Epithelial cell of esophagus (primary cell): ENCODE results near the gene KCNA2.
A peak's percentile ranks its signal among the peaks of the same experiment; 100 is the strongest.

Source experiments
- DNase-seq: peaks from one replicate; pipeline ENCODE4 v3.0.0; 2010; ENCODE audit warnings: low read depth
- H3K4me3 ChIP-seq: 2 replicates; pipeline ENCODE4 v1.5.1; 2011; ENCODE audit warnings: mild to moderate bottlenecking, low read length, control low read depth
- TF ChIP-seq, protein P1 (sequence below): IDR thresholded peaks from 2 replicates; pipeline ENCODE4 v1.5.1; 2011; ENCODE audit warnings: low read depth, mild to moderate bottlenecking, low read length, control low read depth, inconsistent platforms; ENCODE audit not compliant: insufficient read depth; ENCODE audit errors: missing control alignments

Gene KCNA2

GRCh38 chr1:110643879-110644472 lies 37.8 kb upstream of the KCNA2 start:
- no peak for DNase-seq
- no peak overlapping the region for H3K4me3 ChIP-seq

DNA sequence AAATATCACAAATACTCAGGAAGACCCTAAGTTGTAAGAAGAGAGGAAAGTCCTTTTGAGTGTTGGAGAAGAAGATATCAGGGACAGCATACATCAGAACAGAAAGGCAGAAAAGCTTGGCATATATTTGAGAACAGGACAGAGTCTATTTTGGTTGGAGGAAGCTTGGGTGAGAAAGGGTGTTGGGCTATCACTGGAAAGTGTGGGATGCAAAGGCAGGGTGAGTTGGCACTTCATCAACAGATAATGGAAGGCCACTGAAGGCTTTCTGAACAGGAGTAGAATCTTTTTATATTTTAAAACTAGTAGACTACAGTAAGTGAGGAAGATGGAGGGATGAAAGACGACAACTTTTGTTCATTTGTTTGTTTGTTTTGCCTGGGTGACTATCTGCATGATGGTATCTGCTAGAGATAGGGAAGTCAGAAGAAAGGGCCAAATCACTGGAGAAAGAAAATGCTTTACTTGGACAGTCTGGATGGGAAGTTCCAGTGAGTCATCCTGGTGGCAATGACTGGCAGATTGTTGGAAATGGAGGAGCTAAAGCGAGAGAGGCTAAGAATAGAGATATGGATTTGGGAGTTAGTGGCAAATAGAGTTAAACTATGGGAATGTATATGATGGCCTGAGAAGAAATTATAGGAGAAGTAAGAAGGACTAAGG lies 33.7 kb upstream of the KCNA2 start:
- peak; percentile 21 for DNase-seq
- no peak overlapping the region for H3K4me3 ChIP-seq
- TF ChIP-seq, protein P1, sequence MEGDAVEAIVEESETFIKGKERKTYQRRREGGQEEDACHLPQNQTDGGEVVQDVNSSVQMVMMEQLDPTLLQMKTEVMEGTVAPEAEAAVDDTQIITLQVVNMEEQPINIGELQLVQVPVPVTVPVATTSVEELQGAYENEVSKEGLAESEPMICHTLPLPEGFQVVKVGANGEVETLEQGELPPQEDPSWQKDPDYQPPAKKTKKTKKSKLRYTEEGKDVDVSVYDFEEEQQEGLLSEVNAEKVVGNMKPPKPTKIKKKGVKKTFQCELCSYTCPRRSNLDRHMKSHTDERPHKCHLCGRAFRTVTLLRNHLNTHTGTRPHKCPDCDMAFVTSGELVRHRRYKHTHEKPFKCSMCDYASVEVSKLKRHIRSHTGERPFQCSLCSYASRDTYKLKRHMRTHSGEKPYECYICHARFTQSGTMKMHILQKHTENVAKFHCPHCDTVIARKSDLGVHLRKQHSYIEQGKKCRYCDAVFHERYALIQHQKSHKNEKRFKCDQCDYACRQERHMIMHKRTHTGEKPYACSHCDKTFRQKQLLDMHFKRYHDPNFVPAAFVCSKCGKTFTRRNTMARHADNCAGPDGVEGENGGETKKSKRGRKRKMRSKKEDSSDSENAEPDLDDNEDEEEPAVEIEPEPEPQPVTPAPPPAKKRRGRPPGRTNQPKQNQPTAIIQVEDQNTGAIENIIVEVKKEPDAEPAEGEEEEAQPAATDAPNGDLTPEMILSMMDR = no peak

More at GRCh38 chr1:110643879-110644472, 37.8 kb upstream of the KCNA2 start:
- TF ChIP-seq, protein P1 = no peak

DNA sequence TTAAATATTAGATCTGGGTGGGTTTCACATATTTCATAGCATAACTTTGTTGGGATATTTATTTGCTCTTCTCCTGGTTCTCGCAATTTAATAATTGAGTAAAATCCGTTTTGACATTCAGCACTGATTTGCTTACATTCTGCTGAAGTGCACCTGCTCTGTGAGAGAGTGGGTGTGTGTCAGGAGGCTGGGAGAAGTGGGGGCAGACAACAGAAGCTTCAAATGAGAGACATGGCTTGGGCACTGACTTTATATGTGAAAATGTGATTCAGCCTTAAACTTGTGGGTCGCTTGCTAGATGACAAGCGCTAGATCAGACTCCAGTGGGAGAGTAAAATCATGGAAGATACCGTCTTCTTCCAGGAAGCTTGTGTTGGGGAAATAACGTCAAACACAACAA lies 32.4 kb upstream of the KCNA2 start:
- no peak for DNase-seq
- TF ChIP-seq, protein P1 = no peak

GRCh38 chr1:110638058-110638457 lies 31.9 kb upstream of the KCNA2 start:
- no peak for DNase-seq
- TF ChIP-seq, protein P1 = no peak

More for the DNA sequence above, 32.4 kb upstream of the KCNA2 start:
- no peak overlapping the region for H3K4me3 ChIP-seq

GRCh38 chr1:110637475-110637874 lies 31.3 kb upstream of the KCNA2 start:
- TF ChIP-seq, protein P1 = no peak
- no peak for DNase-seq
- H3K4me3 ChIP-seq = no peak overlapping the region

More at GRCh38 chr1:110638058-110638457, 31.9 kb upstream of the KCNA2 start:
- no peak overlapping the region for H3K4me3 ChIP-seq

DNA sequence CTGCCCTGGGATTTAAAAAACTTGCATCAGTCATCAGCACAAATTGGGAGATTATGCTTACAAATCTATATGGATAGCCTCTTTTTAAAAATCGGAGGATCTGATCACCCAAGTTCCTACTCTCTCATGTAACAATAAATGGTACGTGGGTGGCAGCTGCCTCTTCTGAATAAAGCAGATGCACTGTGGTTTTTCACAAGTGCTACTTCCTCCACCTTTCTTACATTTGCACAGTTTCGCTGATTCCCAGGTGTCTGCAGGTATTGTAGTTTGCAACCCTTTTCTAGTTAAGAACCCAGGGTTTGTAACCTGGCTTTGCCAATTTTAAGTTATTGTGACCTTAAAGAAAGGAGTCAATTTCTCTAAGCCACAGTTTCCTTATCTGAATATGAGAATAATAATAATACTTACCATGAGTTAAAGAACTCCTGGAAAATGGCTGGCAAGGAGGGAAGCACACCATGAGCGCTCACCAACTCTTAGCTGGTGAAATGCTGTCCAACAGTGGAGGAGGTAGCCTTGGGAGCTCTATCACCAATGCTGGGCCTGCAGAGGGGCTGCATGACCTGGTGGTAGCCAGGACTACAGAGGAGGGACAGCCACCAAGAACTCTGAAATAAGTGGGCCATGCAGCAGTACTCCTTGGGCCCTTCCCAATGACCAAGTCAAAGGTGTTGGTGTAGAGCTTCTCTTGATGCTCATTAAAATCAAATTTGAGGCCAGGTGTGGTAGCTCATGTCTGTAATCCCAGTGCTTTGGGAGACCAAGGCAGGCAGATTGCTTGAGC lies 30.2 kb upstream of the KCNA2 start:
- TF ChIP-seq, protein P1 = no peak
- H3K4me3 ChIP-seq = no peak overlapping the region
- no peak for DNase-seq
